DMS53 (cell line): ENCODE data around the gene GSE1.

Source experiments
- DNase-seq: peaks from one replicate; lab custom pipeline; 2025; lab: John Stamatoyannopoulos, UW

Gene GSE1

DNA sequence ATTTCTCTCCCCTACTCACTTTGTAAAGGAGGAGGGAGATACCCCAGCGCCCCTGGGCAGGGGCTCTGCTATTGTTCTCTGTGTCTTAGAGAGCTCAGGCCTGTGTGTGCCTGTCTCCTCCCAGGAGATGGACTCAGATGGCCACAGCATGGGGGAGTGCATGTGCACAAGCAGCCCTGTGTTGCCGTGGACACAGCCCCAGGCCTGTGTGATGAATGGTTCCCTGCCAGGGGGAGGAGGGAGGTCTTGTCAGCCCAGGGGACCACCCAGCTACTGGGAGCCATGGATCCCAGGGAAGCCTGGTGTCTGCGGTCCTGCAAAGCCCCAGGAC lies 49.3 kb downstream of the GSE1 start:
- DNase-seq = no peak

- no peak for DNase-seq
Measured at GRCh38 chr16:85662976-85663830, 50.1 kb downstream of the GSE1 start.

DNA sequence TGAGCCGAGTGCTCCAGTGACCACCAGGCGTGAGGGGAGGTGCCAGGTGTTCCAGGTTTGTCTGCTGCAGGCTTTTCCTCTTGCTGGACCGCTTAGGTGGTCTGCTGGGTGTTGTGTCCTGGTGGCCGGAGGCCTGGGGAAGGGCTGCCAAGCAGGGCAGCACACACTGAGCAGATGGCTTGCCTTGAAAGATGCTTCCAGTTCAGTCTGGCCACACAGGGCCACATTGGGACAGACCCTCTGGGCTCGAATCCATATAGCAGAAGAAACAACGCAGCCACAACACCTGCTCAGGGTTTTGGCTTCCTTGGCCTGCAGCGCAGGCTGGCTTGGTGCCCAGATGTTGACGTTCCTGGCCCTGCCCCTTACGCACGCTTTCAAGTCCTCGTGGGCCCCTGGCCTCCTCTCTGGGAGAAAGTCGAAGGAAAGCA lies 50.8 kb downstream of the GSE1 start:
- no peak for DNase-seq

GRCh38 chr16:85664580-85665372 lies 51.7 kb downstream of the GSE1 start:
- DNase-seq = no peak

DNA sequence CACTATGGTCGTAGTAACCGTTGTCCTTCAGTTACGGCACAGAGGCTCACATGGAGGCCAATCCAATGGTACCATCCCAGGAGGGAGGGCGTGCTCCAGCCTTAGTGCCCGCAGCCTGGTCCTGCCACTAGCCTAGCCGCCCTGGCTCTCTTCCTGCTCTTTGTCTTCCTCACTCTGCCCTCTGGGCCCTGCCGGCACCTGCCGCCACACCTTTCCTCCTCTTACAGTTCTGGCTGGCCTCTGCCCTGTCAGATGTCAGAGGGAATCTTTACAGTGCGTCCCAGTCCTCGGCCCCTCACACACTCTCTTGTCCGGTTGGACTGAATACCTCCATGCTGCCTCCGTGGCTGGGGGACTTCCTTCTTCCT lies 52.2 kb downstream of the GSE1 start:
- DNase-seq = no peak

- DNase-seq = no peak
Measured at GRCh38 chr16:85665929-85666328, 52.8 kb downstream of the GSE1 start.

DNA sequence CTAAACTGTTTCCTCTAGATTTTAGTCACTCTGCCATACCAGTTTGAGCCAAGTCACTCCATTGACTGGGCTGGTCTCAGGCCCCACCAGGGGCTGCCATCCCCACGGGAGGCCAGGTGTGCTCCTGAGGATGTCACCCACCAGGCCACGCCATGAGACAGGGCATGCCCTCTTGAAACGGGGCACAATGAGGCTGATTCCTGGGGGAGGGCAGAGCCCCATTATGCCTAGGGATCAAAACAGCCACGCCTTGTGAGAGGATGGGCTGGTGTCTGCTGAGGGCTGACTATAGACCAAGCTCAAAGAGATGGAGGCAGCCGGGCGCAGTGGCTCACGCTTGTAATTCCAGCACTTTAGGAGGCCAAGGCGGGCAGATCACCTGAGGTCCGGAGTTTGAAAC lies 54.1 kb downstream of the GSE1 start:
- DNase-seq = no peak

DNA sequence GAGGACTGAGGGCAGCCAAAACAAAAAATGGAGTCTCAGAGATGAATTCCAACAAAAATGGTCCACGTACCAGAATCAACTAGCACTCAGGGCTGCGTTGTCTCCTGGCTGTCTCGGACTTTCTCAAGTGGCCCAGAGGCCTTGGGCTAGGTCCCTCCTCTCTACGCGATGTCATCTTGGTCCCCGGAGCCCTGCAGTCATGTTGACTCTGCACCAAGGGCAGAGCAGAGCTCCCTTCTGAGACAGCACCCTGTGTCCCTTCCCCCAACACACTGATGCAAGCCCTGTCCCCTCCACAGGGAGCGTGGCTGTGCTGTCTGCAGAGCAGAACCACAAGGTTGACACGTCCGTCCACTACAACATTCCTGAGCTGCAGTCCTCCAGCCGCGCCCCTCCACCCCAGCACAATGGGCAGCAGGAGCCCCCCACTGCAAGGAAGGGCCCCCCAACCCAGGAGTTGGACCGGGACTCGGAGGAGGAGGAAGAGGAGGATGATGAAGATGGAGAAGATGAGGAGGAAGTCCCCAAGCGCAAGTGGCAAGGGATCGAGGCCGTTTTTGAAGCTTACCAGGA lies 54.8 kb downstream of the GSE1 start:
- no peak for DNase-seq

- DNase-seq = no peak
Measured at GRCh38 chr16:85668676-85669424, 55.7 kb downstream of the GSE1 start.

GRCh38 chr16:85670840-85671239 lies 57.7 kb downstream of the GSE1 start:
- DNase-seq = no peak

GRCh38 chr16:85673529-85674417 lies 60.7 kb downstream of the GSE1 start:
- DNase-seq = no peak

- DNase-seq = no peak
Measured at GRCh38 chr16:85674418-85674755, 61.3 kb downstream of the GSE1 start.

DNA sequence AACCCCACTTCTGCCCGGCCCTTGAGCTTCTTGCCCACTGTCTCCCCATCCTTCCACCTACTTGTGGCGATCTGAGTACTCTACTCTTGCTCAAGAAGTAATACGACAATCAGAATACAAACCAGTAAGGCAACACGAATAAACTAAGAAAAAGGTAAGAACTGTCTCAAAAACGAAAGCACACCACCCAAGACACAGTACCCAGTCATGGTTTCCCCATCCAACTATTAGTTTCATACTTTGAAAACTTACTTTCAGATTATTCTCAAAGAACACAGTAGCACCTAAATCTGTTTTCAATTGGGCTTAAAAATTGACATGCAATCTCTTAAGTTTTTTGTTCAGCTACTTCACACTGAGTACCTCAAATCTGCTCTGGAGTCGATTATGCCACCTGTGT lies 61.7 kb downstream of the GSE1 start:
- no peak for DNase-seq

- DNase-seq = no peak
Measured at GRCh38 chr16:85675251-85675874, 62.2 kb downstream of the GSE1 start.

DNA sequence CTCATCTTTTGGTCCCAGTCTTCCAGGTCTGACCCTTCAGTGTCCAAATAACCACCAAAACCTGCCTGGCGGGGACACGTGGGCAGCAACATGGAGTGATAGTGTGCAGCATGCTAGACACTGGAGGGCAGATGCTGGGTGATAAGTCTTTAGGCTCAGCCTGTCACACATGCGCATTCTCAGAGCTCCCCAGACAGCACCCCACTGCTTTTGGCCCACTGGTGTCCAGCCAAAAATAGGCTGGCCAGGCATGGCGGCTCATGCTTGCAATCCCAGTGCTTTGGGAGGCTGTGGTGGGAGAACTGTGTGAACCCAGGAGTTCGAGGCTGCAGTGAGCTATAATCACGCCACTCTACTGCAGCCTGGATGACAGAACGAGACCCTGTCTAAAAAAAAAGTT lies 63.3 kb downstream of the GSE1 start:
- DNase-seq = no peak

- DNase-seq = no peak
Measured at GRCh38 chr16:85677383-85677967, 64.4 kb downstream of the GSE1 start.

GRCh38 chr16:85678016-85678415 lies 64.9 kb downstream of the GSE1 start:
- no peak for DNase-seq

GRCh38 chr16:85678821-85679220 lies 65.7 kb downstream of the GSE1 start:
- no peak for DNase-seq

GRCh38 chr16:85679870-85680269 lies 66.7 kb downstream of the GSE1 start:
- DNase-seq = no peak

DNA sequence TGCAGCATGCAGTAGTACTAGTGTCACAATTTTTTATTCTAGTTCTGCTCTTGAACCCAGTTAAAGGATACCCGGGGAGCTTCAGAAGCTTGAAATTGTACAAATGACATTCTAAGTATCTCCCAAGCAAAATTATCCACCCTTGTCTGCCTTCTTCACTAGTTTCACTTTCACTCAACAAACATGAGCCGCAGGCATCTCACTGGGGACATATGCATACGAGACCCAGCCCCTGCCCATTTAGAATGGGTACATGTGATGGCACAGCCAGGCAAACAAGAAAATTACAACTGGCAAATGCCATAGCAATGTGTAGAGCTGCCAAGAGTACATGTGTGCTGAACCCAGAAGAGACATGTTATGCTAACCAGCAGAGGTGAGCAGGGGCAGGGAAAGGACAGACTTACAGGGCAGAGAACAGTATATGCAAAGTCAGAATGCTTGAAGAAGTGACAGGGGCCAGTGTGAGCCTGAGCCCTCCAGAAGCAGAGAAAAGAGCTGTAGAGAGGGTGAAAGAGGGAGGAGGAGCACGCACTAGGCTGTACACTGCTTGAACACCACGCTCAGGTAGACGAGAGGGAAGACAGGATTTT lies 67.3 kb downstream of the GSE1 start:
- no peak for DNase-seq
